ENCODE results near the gene RYR2. TPM values are rescaled to one million over a fixed set of nuclear protein-coding genes. Genes with fewer than 3 reads are reported as not detected.

The RYR2 gene
- total RNA-seq, 1 experiment from 2014 or later: 3.4 TPM

DNA sequence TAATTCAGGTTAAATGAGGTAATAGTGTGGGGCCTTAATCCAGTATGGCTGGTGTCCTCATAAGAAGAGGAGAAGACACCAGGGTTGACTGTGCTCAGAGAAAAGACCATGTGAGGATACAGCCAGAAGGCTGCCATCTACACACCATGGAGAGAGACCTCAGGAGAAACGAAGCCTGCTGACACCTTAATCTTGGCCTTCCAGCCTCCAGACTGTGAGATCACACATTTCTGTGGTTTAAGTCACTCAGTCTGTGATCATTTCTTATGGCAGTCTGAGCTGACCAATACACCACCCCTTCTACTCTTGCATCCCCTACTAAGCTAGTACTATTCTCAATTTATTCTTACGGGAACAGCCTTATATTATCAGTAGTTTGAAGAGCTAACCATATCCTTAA, 538.7 kb downstream of the RYR2 start:
- Histone ChIP-seq H2BK15ac (ENCODE audit: low read depth, low read length) (no peak overlapping the region), H2BK20ac (ENCODE audit: low read depth, low read length, poor library complexity, severe bottlenecking) (no peak overlapping the region), H4K91ac (ENCODE audit: insufficient read length, low read depth, low read length) (no peak overlapping the region), H3K14ac (ENCODE audit: insufficient read depth, low read length) (no peak overlapping the region), H3K56ac (ENCODE audit: insufficient read length, low read depth, low read length) (no peak overlapping the region), H2BK120ac (ENCODE audit: low read depth, low read length, poor library complexity, severe bottlenecking) (no peak overlapping the region), H4K5ac (ENCODE audit: insufficient read length, low read depth, low read length) (no peak overlapping the region), H2BK5ac (ENCODE audit: insufficient read length, low read length) (no peak overlapping the region), H3K4me2 (ENCODE audit: insufficient read depth, insufficient read length, low read length) (no peak overlapping the region), H3K4me1 (ENCODE audit: insufficient read depth, low read length) (no peaks in the 10 kb centered on the region), H3T11ph (ENCODE audit: low read length) (no peak overlapping the region), H3K23ac (ENCODE audit: insufficient read length, low read depth, low read length) (no peak overlapping the region), H3K9ac (ENCODE audit: extremely low read depth, insufficient read length, low read length) (no peak overlapping the region), H3K23me2 (ENCODE audit: insufficient read length, low read depth, low read length, poor library complexity, severe bottlenecking) (no peaks in the 10 kb centered on the region), H2AK5ac (ENCODE audit: insufficient read length, low read length) (no peak overlapping the region), H3K79me1 (ENCODE audit: insufficient read depth, low read depth, low read length, poor library complexity, severe bottlenecking) (no peaks in the 10 kb centered on the region), H3K27me3 (ENCODE audit: insufficient read depth, low read length) (no peaks in the 10 kb centered on the region), H4K20me1 (ENCODE audit: control insufficient read depth, insufficient read depth, insufficient read length) (no peaks in the 10 kb centered on the region), H3K4ac (ENCODE audit: low read depth, low read length) (no peak overlapping the region), H4K8ac (replicated peaks; ENCODE audit: insufficient read length, low read depth, low read length) (no peak overlapping the region), H2BK12ac (ENCODE audit: insufficient read length, low read depth, low read length) (no peak overlapping the region), H2AFZ (ENCODE audit: low read length) (no peak overlapping the region), H3K18ac (ENCODE audit: insufficient read length, low read depth, low read length) (no peak overlapping the region), H3K79me2 (ENCODE audit: insufficient read depth, low read length) (no peaks in the 10 kb centered on the region), H3K27ac (ENCODE audit: insufficient read length, low read depth, low read length) (no peak overlapping the region), H3K9me3 (ENCODE audit: control insufficient read depth, low read depth, low read length) (no peaks in the 10 kb centered on the region)
- H3K27ac Mint-ChIP-seq: 0 out of 7 replicates have a peak overlapping the region, but pooled peaks of 1 of the 3 experiments have one; percentile 2
- no peaks in the 10 kb centered on the region for H3K4me1 Mint-ChIP-seq
- TF ChIP-seq, protein P1, sequence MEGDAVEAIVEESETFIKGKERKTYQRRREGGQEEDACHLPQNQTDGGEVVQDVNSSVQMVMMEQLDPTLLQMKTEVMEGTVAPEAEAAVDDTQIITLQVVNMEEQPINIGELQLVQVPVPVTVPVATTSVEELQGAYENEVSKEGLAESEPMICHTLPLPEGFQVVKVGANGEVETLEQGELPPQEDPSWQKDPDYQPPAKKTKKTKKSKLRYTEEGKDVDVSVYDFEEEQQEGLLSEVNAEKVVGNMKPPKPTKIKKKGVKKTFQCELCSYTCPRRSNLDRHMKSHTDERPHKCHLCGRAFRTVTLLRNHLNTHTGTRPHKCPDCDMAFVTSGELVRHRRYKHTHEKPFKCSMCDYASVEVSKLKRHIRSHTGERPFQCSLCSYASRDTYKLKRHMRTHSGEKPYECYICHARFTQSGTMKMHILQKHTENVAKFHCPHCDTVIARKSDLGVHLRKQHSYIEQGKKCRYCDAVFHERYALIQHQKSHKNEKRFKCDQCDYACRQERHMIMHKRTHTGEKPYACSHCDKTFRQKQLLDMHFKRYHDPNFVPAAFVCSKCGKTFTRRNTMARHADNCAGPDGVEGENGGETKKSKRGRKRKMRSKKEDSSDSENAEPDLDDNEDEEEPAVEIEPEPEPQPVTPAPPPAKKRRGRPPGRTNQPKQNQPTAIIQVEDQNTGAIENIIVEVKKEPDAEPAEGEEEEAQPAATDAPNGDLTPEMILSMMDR (conservative IDR thresholded peaks at IDR 0.05): no peak
- DNase-seq: no peak
- WGBS (ENCODE audit: extremely low coverage, insufficient read length, low lambda C conversion rate): no CpG with 5 or more reads among the region's 2 CpGs
- peaks cover 14 to 16% of the 10 kb centered on the region in 2 experiments for H3K9me3 Mint-ChIP-seq
- peaks cover 8 to 22% (median 13%) of the 10 kb centered on the region in 3 experiments; a peak in 6 of 7 replicates for H3K36me3 Mint-ChIP-seq (ENCODE audit: insufficient read depth in 1 of 3, low read depth in 3 of 3)
- H3K27me3 Mint-ChIP-seq (ENCODE audit: low read depth): no peaks in the 10 kb centered on the region
- H3K4me3 Mint-ChIP-seq: no peak overlapping the region
